ENCODE measurements around the gene CPA4. TPM values are rescaled to one million over a fixed set of nuclear protein-coding genes. Genes with fewer than 3 reads are reported as not detected.

CPA4 gene
- total RNA-seq, 3 donors from 2014 or later (not counting 1 experiment from before 2014, with no cell fraction given) = not detected

- Mint-ChIP-seq H3K36me3 (no peaks in the 10 kb centered on the region), H3K27me3 (ENCODE audit: low read depth in 2 of 2) (peaks cover 0 to 4% of the 10 kb centered on the region in 2 donors), H3K4me1 (no peaks in the 10 kb centered on the region), H3K9me3 (peaks cover 0 to 7% of the 10 kb centered on the region in 2 donors), H3K27ac (no peak overlapping the region), H3K4me3 (no peak overlapping the region)
- Histone ChIP-seq H3K27ac (ENCODE audit: low read length) (no peak overlapping the region), H3K4me1 (ENCODE audit: control insufficient read depth, insufficient read depth, low read length) (no peaks in the 10 kb centered on the region), H3K36me3 (ENCODE audit: control insufficient read depth, insufficient read depth, low read length) (no peaks in the 10 kb centered on the region), H3K9me3 (ENCODE audit: control insufficient read depth, insufficient read depth, low read length) (peaks cover 7% of the 10 kb centered on the region), H3K27me3 (ENCODE audit: control insufficient read depth, insufficient read depth, low read length) (no peaks in the 10 kb centered on the region), H3K4me3 (ENCODE audit: low read length) (no peak overlapping the region)
- 83% methylated on average over 13 of the region's 16 CpGs for WGBS (ENCODE audit: insufficient coverage)
- no peak for TF ChIP-seq CTCF (IDR thresholded peaks at IDR 0.05)
- no peak for ATAC-seq
- no peak for DNase-seq
- intact Hi-C loops (cut with micrococcal nuclease) = loop anchor here (5.0 kb wide), 1 partner anchor 50 kb away; no protein-coding TSS in a partner anchor
Measured at GRCh38 chr7:130356876-130357611, 64.1 kb downstream of the CPA4 start.

GRCh38 chr7:130358471-130358870 lies 65.5 kb downstream of the CPA4 start:
- 90% methylated on average over 4 of the region's 4 CpGs for WGBS (ENCODE audit: insufficient coverage)
- no peak for ATAC-seq
- H3K36me3 Mint-ChIP-seq = no peaks in the 10 kb centered on the region

GRCh38 chr7:130359276-130359857 lies 66.4 kb downstream of the CPA4 start:
- intact Hi-C loops (cut with micrococcal nuclease) = loop anchor here (5.0 kb wide), 1 partner anchor 48 kb away; no protein-coding TSS in a partner anchor
- ATAC-seq = no peak

More at GRCh38 chr7:130358471-130358870, 65.5 kb downstream of the CPA4 start:
- Mint-ChIP-seq H3K4me3 (no peak overlapping the region), H3K4me1 (no peaks in the 10 kb centered on the region), H3K27me3 (ENCODE audit: low read depth in 2 of 2) (no peaks in the 10 kb centered on the region), H3K9me3 (peaks cover 0 to 7% of the 10 kb centered on the region in 2 donors), H3K27ac (no peak overlapping the region)
- Histone ChIP-seq H3K27ac (ENCODE audit: low read length) (no peak overlapping the region), H3K4me3 (ENCODE audit: low read length) (no peak overlapping the region), H3K4me1 (ENCODE audit: control insufficient read depth, insufficient read depth, low read length) (no peaks in the 10 kb centered on the region), H3K27me3 (ENCODE audit: control insufficient read depth, insufficient read depth, low read length) (no peaks in the 10 kb centered on the region), H3K36me3 (ENCODE audit: control insufficient read depth, insufficient read depth, low read length) (no peaks in the 10 kb centered on the region), H3K9me3 (ENCODE audit: control insufficient read depth, insufficient read depth, low read length) (peaks cover 7% of the 10 kb centered on the region)
- no peak for DNase-seq
- intact Hi-C loops (cut with micrococcal nuclease) = loop anchor here (5.0 kb wide), 1 partner anchor 49 kb away; no protein-coding TSS in a partner anchor
- TF ChIP-seq CTCF (IDR thresholded peaks at IDR 0.05) = no peak

More at GRCh38 chr7:130359276-130359857, 66.4 kb downstream of the CPA4 start:
- H3K36me3 Mint-ChIP-seq = no peaks in the 10 kb centered on the region
- H3K4me1 ChIP-seq (ENCODE audit: control insufficient read depth, insufficient read depth, low read length) = no peaks in the 10 kb centered on the region
- H3K27ac Mint-ChIP-seq = no peak overlapping the region
- no peak overlapping the region for H3K27ac ChIP-seq (ENCODE audit: low read length)
- H3K27me3 Mint-ChIP-seq (ENCODE audit: low read depth in 2 of 2) = no peaks in the 10 kb centered on the region
- WGBS (ENCODE audit: insufficient coverage) = 91% methylated on average over 5 of the region's 5 CpGs
- no peaks in the 10 kb centered on the region for H3K27me3 ChIP-seq (ENCODE audit: control insufficient read depth, insufficient read depth, low read length)
- H3K36me3 ChIP-seq (ENCODE audit: control insufficient read depth, insufficient read depth, low read length) = no peaks in the 10 kb centered on the region
- peaks cover 0 to 7% of the 10 kb centered on the region in 2 donors for H3K9me3 Mint-ChIP-seq
- H3K4me1 Mint-ChIP-seq = no peaks in the 10 kb centered on the region
- DNase-seq = no peak
- no peak for TF ChIP-seq CTCF (IDR thresholded peaks at IDR 0.05)
- H3K9me3 ChIP-seq (ENCODE audit: control insufficient read depth, insufficient read depth, low read length) = peaks cover 7% of the 10 kb centered on the region
- H3K4me3 Mint-ChIP-seq = no peak overlapping the region
- H3K4me3 ChIP-seq (ENCODE audit: low read length) = no peak overlapping the region

All from natural killer cell (primary cell).